Measurements from ENCODE around the gene CDH23.

The CDH23 gene

GRCh38 chr10:71751515-71752224, 354.9 kb downstream of the CDH23 start:
- no peak for DNase-seq

GRCh38 chr10:71752391-71753090, 355.8 kb downstream of the CDH23 start:
- DNase-seq: no peak

DNA sequence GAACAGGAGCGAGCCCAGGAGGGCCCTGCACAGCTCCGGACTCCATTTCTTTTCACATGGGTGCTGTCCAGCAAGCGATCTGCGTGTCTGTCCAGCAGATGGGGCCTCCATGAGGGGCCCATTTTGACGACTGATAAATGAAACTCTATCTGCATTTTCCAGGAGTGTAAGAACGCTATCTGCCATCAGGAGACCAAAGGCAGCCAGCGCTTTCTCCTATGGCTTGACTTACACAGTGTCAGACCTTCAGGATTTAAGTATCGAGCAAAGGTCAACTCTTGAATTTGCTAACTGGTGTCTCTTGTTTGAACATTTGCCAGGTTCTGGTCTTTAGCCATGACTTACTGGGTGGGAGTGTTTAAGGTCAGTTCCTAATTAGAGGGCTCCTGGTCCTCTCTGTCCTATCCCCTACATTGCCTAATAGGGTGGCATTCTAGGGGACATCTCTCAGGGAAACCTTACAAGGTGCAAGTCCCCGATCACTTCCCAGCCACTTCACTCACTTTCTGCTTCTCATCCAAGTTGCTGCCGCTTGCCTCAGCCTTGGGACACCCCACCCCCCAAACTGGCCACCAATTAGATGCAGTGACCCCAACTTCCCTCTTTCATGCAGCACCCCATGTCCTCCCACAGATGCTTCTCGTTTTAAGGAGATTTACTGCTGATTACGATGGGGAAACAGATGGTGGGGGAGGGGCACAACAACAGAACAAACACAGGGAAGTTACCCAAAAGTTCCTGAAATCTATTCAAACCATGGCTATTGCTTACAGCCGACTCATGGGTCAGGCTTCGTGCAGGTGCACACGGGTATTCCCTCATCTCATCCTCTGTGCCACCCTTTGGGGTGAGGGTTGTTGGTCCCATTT, 356.6 kb downstream of the CDH23 start:
- DNase-seq: no peak

DNA sequence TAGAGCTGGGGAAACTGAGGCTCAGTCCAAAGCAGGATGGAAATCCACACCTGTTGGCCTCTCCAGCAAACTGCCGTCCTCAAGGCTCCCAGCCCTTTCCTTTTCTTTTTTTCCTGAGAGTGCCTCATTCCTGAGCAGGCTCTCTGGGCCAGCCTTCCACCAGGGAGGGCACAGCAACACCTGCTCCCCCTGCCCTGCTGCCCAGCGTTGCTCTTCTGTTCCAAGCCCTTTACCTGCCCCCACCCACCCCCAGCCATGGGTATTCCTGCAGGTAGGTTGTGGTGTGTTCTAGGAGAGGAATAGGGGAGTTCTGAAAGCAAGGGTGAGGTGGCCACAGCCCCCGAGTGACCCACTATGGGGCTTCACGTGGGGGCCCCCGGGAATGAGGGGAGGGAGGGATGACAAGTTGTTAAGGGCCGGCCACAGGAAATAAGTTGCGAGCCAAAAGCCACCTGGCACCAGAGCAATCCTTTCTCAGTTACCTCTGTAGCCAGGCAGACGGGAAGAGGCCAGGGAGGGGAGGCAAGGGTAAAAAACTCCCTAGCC, 357.3 kb downstream of the CDH23 start:
- no peak for DNase-seq

- DNase-seq: no peak
Observed at GRCh38 chr10:71754562-71754961, 357.8 kb downstream of the CDH23 start.

DNA sequence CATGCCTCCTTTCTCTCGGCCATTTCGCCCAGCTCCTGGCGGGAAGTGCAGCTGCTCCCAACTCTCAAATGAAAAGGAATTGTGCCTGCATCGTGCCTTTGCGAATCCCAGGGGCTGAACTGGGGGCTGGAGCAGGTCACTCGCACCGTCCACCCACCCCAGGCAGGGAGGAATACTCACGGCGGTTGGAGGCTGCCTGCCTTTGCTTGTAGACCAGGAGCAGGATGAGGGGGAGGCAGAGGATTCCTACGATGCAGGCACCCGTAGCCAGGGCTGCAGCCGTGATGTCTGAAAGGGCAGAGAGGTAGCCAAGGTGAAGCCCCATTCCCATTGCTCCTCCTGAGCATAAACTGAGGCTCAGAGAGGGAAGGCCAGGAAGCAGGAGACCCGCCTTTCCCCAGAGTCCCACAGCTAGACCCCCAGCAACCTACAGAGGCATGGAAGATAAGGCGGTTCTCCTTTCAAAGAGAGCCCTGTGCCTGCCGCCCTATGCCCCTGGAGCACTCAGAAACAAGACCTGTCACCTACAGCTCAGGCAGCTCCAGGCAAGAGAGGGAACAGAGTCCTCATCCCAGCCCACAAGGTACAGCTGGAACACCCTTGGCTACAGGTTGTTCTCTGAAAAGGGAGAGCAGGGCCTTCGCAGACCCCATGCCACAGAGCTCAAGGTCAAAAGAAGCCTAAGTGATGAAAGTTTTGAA, 358.6 kb downstream of the CDH23 start:
- no peak for DNase-seq

- DNase-seq: no peak
Observed at GRCh38 chr10:71756311-71757191, 359.8 kb downstream of the CDH23 start.

- DNase-seq: no peak
Observed at GRCh38 chr10:71757399-71757922, 360.7 kb downstream of the CDH23 start.

DNA sequence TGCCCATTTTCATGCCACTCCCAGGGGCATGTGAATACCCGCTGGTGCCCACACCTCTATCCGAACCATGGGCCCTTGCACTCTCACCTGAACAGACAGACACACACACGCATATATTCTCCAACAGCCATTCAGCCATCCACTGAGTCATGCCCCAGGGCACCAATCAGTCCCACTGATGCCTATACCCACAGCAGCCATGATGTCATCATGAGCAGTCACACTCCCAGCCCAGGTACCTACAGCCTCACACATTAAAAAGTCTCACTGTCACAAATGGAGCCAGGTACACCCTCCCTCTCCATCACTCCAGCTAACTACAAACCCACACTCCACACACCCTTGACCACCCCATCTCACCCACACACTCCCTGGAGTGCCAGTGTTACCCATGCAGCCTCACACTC, 364.4 kb downstream of the CDH23 start:
- DNase-seq: no peak

DNA sequence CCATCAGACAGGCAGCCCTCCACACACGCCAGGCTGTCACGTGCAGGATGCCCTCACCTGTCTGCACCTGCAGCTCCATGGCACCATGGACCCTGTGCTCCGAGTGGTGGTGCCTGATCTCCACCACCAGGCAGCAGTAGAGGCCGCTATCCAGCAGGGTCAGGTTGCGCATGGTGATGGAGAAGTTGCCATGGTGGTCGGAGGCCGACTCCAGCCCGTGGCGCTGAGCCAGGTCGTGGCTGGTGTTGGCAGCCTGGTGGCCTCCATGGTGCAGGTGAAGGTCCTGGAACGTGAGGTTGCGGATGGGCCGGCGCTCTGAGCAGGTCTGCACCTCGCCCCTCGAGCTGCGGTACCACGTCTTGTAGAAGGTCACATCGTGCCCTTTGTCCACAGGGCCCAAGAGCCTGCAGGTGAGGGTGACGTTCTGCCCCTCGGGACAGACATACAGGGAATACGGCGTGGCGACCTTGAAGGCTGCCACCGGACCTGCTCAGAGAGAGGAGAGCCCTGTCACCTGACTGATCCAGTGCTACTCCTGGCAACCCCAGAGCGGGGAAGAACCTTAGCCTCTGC, 364.9 kb downstream of the CDH23 start:
- DNase-seq: no peak

DNA sequence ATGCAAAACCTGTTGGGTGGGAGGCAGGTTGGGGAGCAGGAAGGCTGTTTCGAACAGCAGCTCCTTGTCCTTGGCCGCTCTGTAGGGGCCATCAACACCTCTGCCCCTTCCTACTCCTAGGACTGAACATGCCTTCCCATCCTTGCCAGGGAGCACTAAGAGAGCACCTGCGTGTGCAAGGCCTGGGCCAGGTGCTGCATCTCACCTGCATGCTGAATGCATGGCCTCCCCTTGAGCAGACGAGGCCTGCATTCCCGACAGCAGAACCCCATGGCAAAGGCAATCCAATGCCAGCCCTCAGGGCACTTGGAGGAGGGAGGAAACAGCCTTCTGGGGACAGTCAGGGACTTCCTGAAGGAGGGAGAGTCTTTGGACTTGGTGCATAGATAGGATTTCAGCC, 365.6 kb downstream of the CDH23 start:
- no peak for DNase-seq

DNA sequence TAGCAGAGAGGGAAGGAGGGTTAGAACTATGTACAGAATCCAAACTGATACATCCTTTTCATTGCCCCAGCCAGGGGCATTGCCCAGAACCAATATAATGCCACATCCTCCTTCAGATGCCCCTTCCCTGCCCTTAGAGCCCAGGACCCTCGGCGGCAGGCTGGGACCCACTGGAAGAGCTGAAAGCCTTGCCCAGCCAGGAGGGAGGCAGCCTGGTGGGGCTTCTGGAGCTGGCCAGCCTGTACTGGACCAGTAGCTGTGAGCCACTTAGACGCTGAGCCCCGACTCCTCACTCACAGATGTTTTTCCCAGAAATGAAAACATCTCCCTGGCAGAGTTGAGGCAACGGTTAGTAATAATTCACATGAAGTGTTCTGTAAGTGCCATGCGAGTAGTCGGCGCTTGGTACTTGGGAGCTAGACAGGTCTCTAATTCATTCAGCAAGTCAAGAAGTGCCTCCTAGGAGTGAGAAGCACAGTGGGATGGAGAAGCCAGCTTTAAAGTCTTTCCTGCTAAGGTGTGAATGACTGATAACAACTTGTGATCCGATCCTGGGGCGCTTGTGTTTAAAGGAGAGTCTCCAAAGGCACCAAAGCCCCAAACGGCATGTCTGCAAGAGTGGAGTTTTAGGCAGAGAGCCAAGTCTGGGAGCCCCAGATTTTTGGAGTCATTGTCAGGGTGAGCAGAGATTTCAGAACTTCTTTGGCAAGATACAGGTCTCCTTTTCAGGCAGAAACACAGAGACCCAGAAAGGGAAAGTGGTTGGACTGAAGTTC, 366.8 kb downstream of the CDH23 start:
- DNase-seq: no peak

GRCh38 chr10:71765176-71765904, 368.6 kb downstream of the CDH23 start:
- DNase-seq: no peak

GRCh38 chr10:71765906-71766716, 369.4 kb downstream of the CDH23 start:
- DNase-seq: no peak

- no peak for DNase-seq
Observed at GRCh38 chr10:71766717-71767419, 370.1 kb downstream of the CDH23 start.

GRCh38 chr10:71767420-71768035, 370.8 kb downstream of the CDH23 start:
- no peak for DNase-seq

DNA sequence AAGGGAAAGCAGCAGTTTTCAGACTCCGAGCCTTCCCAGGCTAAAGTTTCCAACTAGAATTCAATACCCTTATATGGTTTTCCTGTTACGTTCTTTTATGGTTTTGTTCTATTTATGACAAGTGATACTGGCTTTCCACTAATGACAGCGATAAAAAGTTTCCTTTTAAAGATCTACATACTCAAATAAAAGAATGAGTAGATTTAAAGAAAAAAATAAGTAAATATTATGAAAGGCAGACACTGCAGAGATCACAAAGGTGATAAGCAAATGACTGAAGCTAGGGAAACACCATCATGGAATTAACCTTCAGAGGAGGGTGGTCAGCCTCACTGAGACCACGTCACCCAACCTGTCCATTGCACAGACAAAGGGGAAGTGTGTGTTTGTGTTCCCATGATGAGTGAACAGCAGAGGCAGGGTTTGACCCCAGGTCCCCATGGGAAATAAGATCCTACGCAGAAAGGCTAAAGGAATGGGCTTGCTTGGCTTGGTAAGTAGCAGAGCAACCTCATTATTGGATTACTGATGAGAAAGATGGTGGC, 372.6 kb downstream of the CDH23 start:
- no peak for DNase-seq

Data from NCI-H1436 treated with DMSO at 0.1 percent for 48 hours (cell line).